ENCODE measurements around the gene TBCK. TPM values are rescaled to one million over a fixed set of nuclear protein-coding genes. Genes with fewer than 3 reads are reported as not detected.

TBCK gene
- total and polyA plus RNA-seq, 2 donors (not counting 3 experiments of a cell fraction or from before 2014, with no cell fraction given) = 18.2 to 38.6 TPM

- DNase-seq (ENCODE audit: low read depth, low spot score) (no peak), FAIRE-seq (no peak)
- H3K9me3 ChIP-seq (replicated peaks; ENCODE audit: control insufficient read depth, insufficient read depth, low read length) = no peaks in the 10 kb centered on the region
- H2AFZ ChIP-seq (ENCODE audit: low read depth, low read length) = no peak overlapping the region
- no TSS peak for BruUV-seq (replicated peaks)
- no peaks in the 10 kb centered on the region for H3K9me1 ChIP-seq (replicated peaks; ENCODE audit: control insufficient read depth, extremely low read depth, insufficient read depth, low read length)
- dilution Hi-C loops (cut with MboI; ENCODE audit: extremely low pct_ligation_motif_present, low sequenced_read_pairs) (no loop called here), intact Hi-C loops (cut with micrococcal nuclease) (loop anchor here (10.0 kb wide), 1 partner anchor 289 kb away; the partner anchor contains the start of genes GSTCD and INTS12)
- ChIA-PET CTCF (no interaction called here), POLR2A (no interaction called here)
- TF ChIP-seq EZH2 (IDR thresholded peaks at IDR 0.05; ENCODE audit: borderline replicate concordance, low read depth, low read length, severe bottlenecking) (no peak), POLR2AphosphoS5 (IDR thresholded peaks at IDR 0.05; ENCODE audit: insufficient read depth, low read depth, low read length) (no peak), CTCF (IDR thresholded peaks at IDR 0.05; ENCODE audit: extremely low read depth in 1 of 2, insufficient read depth in 1 of 2, low read depth in 1 of 2, low read length in 2 of 2) (no peak), MYC (IDR thresholded peaks at IDR 0.05; ENCODE audit: low read depth, low read length) (no peak), MAX (IDR thresholded peaks at IDR 0.05; ENCODE audit: insufficient read depth, insufficient read length) (no peak), FOS (IDR thresholded peaks at IDR 0.05; ENCODE audit: borderline replicate concordance, insufficient read depth, low read length) (no peak), GATA2 (IDR thresholded peaks at IDR 0.05; ENCODE audit: insufficient read depth, insufficient read length, low read depth, low read length) (no peak), POLR2A (IDR thresholded peaks at IDR 0.05; ENCODE audit: low read depth, low read length) (no peak), JUN (IDR thresholded peaks at IDR 0.05; ENCODE audit: borderline replicate concordance, insufficient read depth, insufficient read length, low read depth) (no peak)
- H3K27ac ChIP-seq (ENCODE audit: insufficient read depth, low read depth, low read length) = no peak overlapping the region
- no peaks in the 10 kb centered on the region for H3K27me3 ChIP-seq (ENCODE audit: control insufficient read depth in 2 of 2, insufficient read depth in 2 of 2, low read length in 2 of 2)
- H3K4me1 ChIP-seq (ENCODE audit: control insufficient read depth, extremely low read depth, insufficient read depth, low read length) = peaks cover 26% of the 10 kb centered on the region
- no peaks in the 10 kb centered on the region for H3K36me3 ChIP-seq (ENCODE audit: control insufficient read depth in 2 of 2, extremely low read depth in 1 of 2, insufficient read depth in 2 of 2, low read length in 2 of 2)
- H3K9ac ChIP-seq (replicated peaks; ENCODE audit: extremely low read depth, insufficient read depth, low read length) = no peak overlapping the region
- H4K20me1 ChIP-seq (replicated peaks; ENCODE audit: control insufficient read depth, extremely low read depth, insufficient read depth, low read length) = no peaks in the 10 kb centered on the region
- no peak overlapping the region for H3K4me3 ChIP-seq (replicated peaks in 1 of 3; ENCODE audit: insufficient read depth in 1 of 3, low read depth in 1 of 3, low read length in 3 of 3)
- no peak overlapping the region for H3K4me2 ChIP-seq (ENCODE audit: insufficient read depth, low read length)
- H3K79me2 ChIP-seq (ENCODE audit: control insufficient read depth, insufficient read depth, low read length) = no peaks in the 10 kb centered on the region
Measured at GRCh38 chr4:105994061-105994460, 321.9 kb downstream of the TBCK start.
